Midbrain (tissue), 1 donor: ENCODE data around the gene PARN.
"Not testable (repeated sequence)": the region's sequence is repeated elsewhere in the genome, so short reads cannot be mapped to it uniquely, and the experiment has no call there.

Source experiments
- DNase-seq: peaks from one replicate; lab custom pipeline; 2025; lab: John Stamatoyannopoulos, UW

Gene PARN

DNA sequence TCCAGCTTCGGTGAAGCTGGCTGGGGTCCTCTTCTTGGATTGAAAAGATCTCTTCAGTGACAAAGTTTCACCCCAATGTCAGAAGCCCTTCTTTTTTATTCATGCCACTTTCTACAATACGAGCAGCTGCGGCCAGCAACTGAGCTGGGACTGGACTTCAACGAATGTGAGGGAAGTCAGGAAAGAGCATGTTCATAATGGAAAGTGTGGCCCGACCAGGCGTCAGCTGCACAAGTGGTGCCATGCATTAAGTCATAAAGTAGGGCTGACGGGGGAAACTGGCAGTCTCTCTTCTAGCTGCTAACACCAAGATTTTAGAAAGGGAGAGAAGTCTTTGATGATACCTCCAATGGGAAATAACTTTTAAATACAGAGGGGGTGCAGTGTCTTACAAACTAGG is 192.6 kb downstream of the PARN start:
- no peak for DNase-seq

DNA sequence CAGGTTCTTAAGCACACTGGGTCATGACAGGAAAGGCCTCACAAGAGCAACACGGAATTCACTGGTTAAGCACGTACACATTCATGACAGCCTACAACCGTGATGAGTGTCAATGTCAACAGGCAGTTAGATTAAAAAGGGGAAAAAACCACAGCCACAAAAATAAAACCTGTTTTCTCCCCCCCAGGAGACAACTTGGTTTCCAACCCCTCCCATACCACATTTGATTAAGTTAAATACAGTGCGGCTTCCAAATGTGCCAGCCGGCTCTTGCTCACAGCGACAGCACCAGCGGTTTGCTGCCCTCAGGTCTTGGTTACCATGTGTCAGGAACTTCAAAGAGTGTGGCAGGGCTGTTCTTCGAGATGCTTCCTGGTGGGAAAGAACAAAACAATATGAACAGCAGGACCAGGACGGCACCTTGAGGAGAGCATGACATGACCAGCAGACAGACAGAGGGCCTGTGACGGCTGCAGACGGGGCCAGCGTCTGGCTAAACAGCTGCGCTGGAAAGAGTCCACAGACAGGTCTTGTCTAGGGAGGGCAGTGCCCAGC is 193.6 kb downstream of the PARN start:
- no peak for DNase-seq

DNA sequence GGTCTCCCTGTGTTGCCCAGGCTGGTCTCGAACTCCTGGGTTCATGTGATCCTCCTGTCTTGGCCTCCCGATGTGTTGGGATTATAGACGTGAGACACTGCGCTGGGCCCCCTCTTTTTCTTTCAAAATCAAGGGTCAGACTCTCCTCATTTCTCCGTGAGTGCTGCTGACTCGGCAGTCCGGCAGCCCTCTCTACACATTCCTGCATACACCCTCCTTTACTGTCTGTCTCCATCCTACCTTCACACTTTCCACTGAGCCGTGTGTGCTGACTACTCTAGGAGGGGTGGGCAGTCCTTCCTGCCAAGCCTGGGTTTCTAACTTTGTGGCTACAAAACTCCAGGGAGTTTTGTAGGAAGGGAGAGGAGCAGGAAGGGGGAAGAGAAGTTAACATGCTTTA is 195.2 kb downstream of the PARN start:
- DNase-seq, result no peak

DNA sequence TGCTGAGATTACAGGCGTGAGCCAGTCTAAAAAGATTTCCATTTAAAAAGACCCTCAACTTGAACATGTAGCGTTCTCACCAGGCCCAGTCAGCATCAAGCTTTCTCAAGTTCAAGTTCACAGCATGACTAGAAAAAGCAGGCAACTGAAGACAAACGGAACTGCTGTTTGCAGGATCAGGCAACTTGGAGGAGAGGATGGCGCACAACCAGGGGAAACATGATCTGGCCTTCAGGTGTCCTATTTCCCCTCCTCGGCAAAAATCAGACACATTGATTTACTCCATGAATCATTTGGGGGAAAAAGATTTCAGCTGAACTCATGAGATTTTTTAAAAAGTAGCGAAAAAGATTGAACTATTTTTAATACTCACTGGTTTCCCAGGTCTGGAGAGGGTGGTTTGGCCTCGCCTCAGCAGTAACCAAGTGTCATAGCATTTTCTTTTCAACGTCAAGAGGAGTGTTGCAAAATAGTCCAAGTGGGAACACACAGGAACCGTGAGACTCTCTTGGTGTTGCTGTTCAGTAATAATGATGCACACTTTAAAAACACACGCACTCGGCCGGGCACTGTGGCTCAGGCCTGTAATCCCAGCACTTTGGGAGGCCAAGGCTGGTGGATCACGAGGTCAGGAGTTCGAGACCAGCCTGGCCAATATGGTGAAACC is 201.0 kb downstream of the PARN start:
- not testable (repeated sequence) for DNase-seq

DNA sequence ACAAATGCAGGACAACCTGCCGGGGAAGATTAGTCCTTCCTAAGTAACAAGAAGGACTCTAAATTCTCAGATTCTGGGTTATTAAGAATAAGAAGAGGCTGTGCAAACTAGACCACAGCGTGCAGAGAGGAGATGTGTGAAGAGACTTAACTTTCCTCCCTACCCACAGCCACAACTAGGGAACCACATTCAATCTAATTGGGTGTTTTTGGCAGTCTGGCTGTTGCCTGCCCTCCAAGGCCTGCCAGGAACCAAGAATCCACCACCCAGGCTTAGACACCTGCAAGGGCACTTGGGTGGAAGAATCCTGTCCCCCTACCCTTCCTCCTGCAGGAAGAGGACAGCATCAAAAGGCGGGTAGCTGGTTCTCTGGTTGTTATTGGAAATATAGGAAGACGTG is 202.0 kb downstream of the PARN start:
- no peak for DNase-seq

DNA sequence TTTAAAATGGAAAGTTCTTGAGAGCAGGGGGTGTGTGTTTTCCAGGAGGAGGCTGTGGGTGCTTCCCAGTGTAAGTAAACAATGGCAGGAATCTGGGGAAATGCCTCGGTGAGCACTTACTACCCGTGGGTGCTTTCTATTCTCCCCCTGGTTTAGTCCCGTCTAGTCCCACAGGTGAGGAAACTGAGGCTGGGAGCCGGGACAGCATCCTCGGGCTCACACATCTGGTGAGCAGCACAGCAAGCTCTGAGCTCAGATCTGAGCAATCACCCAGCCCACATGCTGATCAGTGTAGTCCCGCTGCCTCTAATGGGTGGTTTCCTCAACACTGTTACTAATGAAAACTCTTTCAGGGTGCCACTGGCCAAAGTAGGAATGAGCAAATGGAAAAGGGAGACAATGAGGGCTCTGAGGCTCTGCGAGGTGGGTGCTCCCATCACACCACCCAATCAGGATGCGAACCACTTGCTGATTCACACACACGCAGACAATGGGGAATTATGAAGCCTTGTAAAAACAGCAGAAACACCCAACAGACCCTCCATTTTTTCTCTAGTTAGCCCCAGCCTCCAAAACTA is 202.6 kb downstream of the PARN start:
- peak; percentile 76 for DNase-seq

DNA sequence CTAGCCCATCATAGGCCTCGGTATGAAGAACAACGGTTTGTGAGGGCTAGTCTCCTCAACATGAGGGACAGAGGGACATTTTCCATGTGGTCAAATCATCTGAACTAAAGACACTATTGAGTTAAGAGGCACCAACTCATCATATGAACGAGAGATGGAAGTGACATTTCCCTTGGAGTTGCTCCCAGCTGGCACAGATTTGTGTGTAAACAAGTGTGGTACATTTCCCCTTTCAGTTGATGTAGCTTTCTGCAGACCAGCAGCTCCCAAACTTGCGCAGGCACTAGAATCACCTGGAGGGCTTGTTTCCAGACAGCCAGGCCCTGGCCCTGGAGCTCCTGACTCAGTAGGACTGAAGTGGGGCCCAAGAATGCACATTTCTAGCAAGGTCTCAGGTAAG is 205.5 kb downstream of the PARN start:
- DNase-seq, result no peak

DNA sequence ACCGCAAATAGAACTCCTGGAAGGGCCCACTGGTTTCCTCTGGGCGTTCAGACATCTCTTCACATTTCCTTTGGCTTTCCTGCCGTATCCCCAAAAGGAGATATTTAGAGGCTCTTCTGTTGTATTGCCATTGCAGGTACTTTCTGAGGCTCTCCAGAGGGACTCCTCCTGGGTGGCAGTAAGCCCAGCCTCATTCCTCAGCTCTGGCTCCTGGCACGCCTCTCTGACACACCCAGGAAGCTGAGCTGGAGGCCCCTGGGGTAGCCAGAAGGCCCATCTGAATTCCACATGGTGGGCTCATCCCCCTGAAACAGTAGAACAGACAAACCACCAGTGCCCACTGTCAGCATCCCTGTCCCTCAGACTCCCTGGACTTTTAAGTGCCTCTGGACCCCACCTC is 206.7 kb downstream of the PARN start:
- DNase-seq, result no peak

DNA sequence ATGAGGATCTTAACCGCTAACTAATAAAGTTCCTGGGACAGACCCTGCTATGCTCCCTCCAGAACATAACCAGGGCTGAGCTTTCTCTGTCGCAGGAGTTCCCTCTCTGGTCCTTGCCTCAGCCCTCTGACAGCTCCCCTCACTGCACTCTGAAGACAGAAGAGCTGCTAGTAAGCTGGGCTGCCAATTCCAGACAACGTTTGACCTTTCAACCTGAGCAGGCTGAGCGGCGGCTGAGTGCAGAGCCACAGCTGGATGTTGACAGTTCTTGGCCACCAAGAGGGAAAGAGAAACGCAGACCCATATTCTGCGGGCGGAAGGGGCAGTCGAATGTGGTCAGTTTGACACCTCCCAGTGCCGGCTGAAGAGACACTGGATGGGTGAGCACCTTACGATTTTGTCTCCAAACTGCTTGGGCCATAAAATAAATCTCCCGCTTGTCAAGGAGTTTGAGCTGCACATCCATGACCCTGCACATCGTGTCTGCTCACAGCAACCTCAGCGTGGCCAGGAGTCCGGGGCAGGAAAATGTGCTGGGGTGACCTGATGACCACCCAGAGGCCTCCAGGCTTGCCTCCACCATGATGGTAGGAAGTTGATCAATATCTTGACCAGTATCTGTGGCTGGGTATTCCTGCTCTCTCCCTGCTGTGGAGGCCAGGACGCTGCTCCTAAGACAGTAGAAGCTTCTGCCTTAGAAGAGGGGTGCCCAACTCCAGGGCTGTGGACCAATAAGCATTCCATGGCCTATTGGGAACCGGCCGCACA is 209.2 kb downstream of the PARN start:
- DNase-seq, result no peak

- not testable (repeated sequence) for DNase-seq
Measured at GRCh38 chr16:14420243-14420642, 209.8 kb downstream of the PARN start.

- DNase-seq, result no peak
Measured at GRCh38 chr16:14419817-14420216, 210.2 kb downstream of the PARN start.

DNA sequence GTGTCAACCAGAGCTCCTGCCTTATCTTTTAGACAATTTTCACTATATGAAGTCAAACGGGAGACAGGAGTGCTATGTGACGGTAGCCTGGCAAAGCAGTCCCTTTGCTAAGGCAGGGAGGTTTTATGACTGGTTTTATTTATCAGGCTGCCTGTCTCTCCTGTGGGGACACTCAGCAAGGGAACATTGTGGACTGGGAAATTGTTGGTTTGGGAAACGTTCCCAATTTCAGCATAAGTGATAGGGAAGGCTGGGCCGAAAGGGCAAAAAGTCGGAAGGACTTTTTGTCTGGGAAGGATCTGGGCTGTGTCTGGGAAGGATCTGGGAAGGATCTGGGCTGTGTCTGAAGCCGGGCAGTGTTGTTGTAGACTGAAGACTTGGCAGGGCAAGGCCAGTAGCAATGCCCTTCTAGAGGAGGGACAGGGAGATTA is 211.2 kb downstream of the PARN start:
- no peak for DNase-seq

GRCh38 chr16:14416184-14416583 is 213.9 kb downstream of the PARN start:
- DNase-seq, result no peak

DNA sequence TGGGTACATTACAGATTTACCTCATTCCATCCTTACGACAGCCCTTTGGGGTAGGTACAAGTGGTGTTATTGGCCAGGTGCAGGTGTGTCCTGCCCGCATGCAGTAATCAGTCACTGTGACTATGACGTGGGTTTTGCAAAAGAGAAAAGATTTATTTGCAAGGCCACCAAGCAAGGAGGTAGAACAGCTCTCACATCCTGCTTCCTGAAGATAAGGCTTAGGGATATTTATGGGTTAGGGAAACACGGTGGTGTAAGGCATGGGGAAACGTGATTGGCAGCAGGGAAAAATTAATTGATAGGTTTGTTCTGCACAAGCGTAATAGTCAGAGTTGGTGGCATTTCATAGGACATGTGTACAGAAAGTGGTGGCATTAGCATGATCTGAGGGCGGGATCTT is 214.8 kb downstream of the PARN start:
- no peak for DNase-seq

- no peak for DNase-seq
Measured at GRCh38 chr16:14409563-14409962, 220.5 kb downstream of the PARN start.

- no peak for DNase-seq
Measured at GRCh38 chr16:14407786-14408399, 222.2 kb downstream of the PARN start.

DNA sequence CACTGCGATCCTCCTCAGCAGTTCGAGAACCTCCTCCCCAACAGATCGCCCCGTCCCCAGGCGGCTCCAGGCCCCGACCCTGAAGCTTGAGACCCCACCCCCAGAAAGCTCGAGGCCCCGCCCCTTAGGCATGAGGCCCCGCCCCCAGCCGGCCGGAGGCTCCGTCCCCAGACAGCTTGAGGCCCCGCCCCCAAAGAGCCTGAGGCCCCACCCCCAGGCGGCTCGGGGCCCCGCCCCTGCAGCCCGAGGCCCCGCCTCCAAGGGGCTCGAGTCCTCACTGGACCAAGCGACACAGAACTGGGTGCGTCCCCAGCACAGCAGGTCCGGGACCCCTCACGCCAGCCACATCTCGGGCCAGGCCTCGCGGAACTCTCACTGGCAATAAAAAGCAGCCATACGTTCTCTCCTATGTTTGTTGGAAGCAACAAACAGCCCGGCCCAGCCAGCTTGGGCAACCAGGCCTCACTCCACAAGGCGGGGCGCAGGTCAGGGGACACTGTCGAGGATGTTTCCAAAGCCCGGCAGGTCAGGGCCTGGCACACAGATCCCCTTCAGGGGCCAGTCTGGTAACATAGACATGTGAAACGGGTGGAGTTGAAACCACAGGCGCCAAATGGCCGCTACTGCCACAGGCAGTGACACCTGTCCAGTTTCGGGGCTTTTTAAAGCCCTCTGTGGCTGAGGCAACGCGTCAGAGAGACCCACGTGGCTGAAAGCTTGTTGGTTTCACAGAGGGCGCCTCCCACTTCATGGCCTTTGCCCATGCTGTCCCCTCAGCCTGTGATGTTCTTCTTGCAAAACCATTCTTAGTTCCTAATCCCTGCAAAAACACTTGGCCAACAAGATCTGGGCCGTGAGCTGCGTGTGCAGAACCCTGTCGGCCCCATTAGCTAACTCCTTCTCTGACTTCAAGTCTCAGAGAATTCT is 224.2 kb downstream of the PARN start:
- no peak for DNase-seq

DNA sequence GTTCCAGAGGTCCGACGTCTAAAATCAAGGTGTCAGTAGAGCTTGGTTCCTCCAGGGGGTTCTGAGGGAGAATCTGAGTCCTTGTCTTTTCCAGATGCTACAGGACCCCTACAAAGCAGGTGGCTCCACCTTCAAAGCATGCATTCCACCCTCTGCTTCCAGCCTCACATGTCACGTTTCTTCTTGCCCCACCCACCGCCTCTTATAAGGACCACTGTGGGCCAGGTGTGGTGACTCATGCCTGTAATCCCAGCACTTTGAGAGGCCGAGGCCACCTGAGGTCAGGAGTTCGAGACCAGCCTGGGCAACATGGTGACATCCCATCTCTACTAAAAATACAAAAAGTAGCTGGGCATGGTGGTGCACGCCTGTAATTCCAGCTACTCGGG is 227.1 kb downstream of the PARN start:
- DNase-seq, result not testable (repeated sequence)

GRCh38 chr16:14402114-14403000 is 227.7 kb downstream of the PARN start:
- not testable (repeated sequence) for DNase-seq

GRCh38 chr16:14401711-14402061 is 228.4 kb downstream of the PARN start:
- DNase-seq, result not testable (repeated sequence)
